ENCODE data around the gene APC.

- TF ChIP-seq CTCF (IDR thresholded peaks at IDR 0.05): no peak
- no peak for TF ChIP-seq POLR2A (IDR thresholded peaks at IDR 0.05; ENCODE audit: low read depth)
- TF ChIP-seq EP300 (IDR thresholded peaks at IDR 0.05): no peak
- TF ChIP-seq POLR2AphosphoS5 (IDR thresholded peaks at IDR 0.05): no peak
These were observed 133.3 kb downstream of the APC start for GRCh38 chr5:112870966-112871365.

Data from esophagus muscularis mucosa (tissue), 4 donors.